SK-N-SH (cell line): ENCODE results near the gene GNG12. TPM values are rescaled to one million over a fixed set of nuclear protein-coding genes. Genes with fewer than 3 reads are reported as not detected.

Experiments
- CTCF ChIA-PET: fragments of 300-600, 350-600 bp; formaldehyde crosslinking; extraction: SDS; loops from one replicate; lab custom pipeline; 2021; lab: Yijun Ruan, JAX
- POLR2A ChIA-PET: fragments of 350-600 bp; sonication (Branson Sonifier 250); formaldehyde crosslinking; extraction: SDS; loops from one replicate; lab custom pipeline; 2020; ENCODE audit warnings: antibody characterized with exemption, inconsistent platforms; lab: Yijun Ruan, JAX
- DNase-seq: peaks from one replicate; pipeline ENCODE4 v3.0.0; 2012
- H2AFZ ChIP-seq: fragments of 200-600 bp; sonication (generic); 2 replicates; pipeline ENCODE4 v1.8.1; 2016; ENCODE audit warnings: antibody characterized with exemption, mild to moderate bottlenecking, low read depth
- H3F3A ChIP-seq: fragments of 200-600 bp; sonication (generic); replicated peaks from 2 replicates; pipeline ENCODE3; 2016; ENCODE audit warnings: antibody characterized with exemption, mild to moderate bottlenecking; ENCODE audit not compliant: insufficient read depth
- H3K27ac ChIP-seq, 2 experiments: fragments of 200-500 bp in 1 of 2; fragments of 200-600 bp in 1 of 2; sonication (Bioruptor generic) in 1 of 2; sonication (generic), shearing (Covaris generic) in 1 of 2; 2 replicates each; pipeline versions ENCODE4 v1.5.1 to v1.6.1; 2014 to 2016; ENCODE audit warnings: low read depth in 2 of 2, inconsistent platforms in 1 of 2, low read length in 1 of 2, mild to moderate bottlenecking in 1 of 2, mixed read lengths in 1 of 2
- H3K27me3 ChIP-seq: fragments of 200-600 bp; sonication (generic), shearing (Covaris generic); 2 replicates; pipeline ENCODE4 v1.6.1; 2016; ENCODE audit warnings: mixed run types; ENCODE audit not compliant: insufficient read depth
- H3K36me3 ChIP-seq, 2 experiments: fragments of 200-500 bp in 1 of 2; fragments of 200-600 bp in 1 of 2; sonication (Bioruptor generic) in 1 of 2; sonication (generic) in 1 of 2; replicated peaks in 1 of 2; 2 replicates each; pipeline versions ENCODE3 to v1.5.1; 2014 to 2016; ENCODE audit warnings: low read length in 1 of 2, mild to moderate bottlenecking in 1 of 2; ENCODE audit not compliant: insufficient read depth in 2 of 2, control insufficient read depth in 1 of 2
- H3K4me1 ChIP-seq, 2 experiments: fragments of 200-500 bp in 1 of 2; fragments of 200-600 bp in 1 of 2; sonication (Bioruptor generic) in 1 of 2; sonication (generic), shearing (Covaris generic) in 1 of 2; 2 replicates each; pipeline versions ENCODE4 v1.5.1 to v1.6.1; 2014 to 2016; ENCODE audit warnings: low read depth in 1 of 2, low read length in 1 of 2, mixed run types in 1 of 2; ENCODE audit not compliant: insufficient read depth in 2 of 2, control insufficient read depth in 1 of 2
- H3K4me2 ChIP-seq: fragments of 200-600 bp; sonication (generic), shearing (Covaris generic); 2 replicates; pipeline ENCODE4 v1.6.1; 2017; ENCODE audit warnings: mixed run types
- H3K4me3 ChIP-seq, 2 experiments: fragments of 200-500 bp in 1 of 2; fragments of 200-600 bp in 1 of 2; sonication (Bioruptor generic) in 1 of 2; sonication (generic), shearing (Covaris generic) in 1 of 2; 2 replicates each; pipeline versions ENCODE4 v1.5.1 to v1.8.1; 2014 to 2016; ENCODE audit warnings: low read depth in 2 of 2, inconsistent platforms in 1 of 2, low read length in 1 of 2, mild to moderate bottlenecking in 1 of 2, mixed read lengths in 1 of 2, moderate library complexity in 1 of 2
- H3K79me2 ChIP-seq: fragments of 200-600 bp; sonication (generic); 2 replicates; pipeline ENCODE4 v1.8.1; 2017; ENCODE audit warnings: mild to moderate bottlenecking; ENCODE audit not compliant: insufficient read depth
- H3K9ac ChIP-seq: fragments of 200-600 bp; sonication (generic); 2 replicates; pipeline ENCODE4 v1.6.1; 2017; ENCODE audit warnings: mixed run types
- H3K9me2 ChIP-seq: fragments of 200-600 bp; sonication (generic); 2 replicates; pipeline ENCODE4 v1.6.1; 2017; ENCODE audit warnings: mixed run types
- H3K9me3 ChIP-seq: fragments of 200-600 bp; sonication (generic); 2 replicates; pipeline ENCODE4 v1.6.1; 2017; ENCODE audit warnings: mixed run types, mild to moderate bottlenecking, moderate library complexity
- H4K20me1 ChIP-seq: fragments of 200-600 bp; sonication (generic); 2 replicates; pipeline ENCODE4 v1.6.1; 2017; ENCODE audit warnings: mild to moderate bottlenecking, mixed run types; ENCODE audit not compliant: insufficient read depth
- ELF1 ChIP-seq: IDR thresholded peaks from 2 replicates; pipeline ENCODE4 v1.4.0; 2012
- EP300 ChIP-seq, 2 experiments: IDR thresholded peaks; 2 replicates each; pipeline versions ENCODE4 v1.4.0 to v1.6.1; 2012; ENCODE audit warnings: borderline replicate concordance in 1 of 2, low read depth in 1 of 2, low read length in 1 of 2
- EZH2phosphoT487 ChIP-seq: fragments of 200-600 bp; sonication (generic); IDR thresholded peaks from 2 replicates; pipeline ENCODE4 v1.6.1; 2017; ENCODE audit warnings: low read depth, mixed run types, mild to moderate bottlenecking, antibody characterized with exemption, moderate library complexity, borderline replicate concordance
- GATA2 ChIP-seq: sonication (generic); formaldehyde crosslinking; IDR thresholded peaks from 2 replicates; pipeline ENCODE4 v1.5.0; 2020; ENCODE audit warnings: mild to moderate bottlenecking, missing genetic modification reagents
- IRF3 ChIP-seq: fragments of 150-350 bp; IDR thresholded peaks from 2 replicates; pipeline ENCODE4 v1.6.1; 2016; ENCODE audit warnings: mild to moderate bottlenecking, low read depth, low read length
- JUND ChIP-seq: IDR thresholded peaks from 2 replicates; pipeline ENCODE4 v1.4.0; 2012
- NRF1 ChIP-seq: IDR thresholded peaks from 2 replicates; pipeline ENCODE4 v1.6.1; 2012; ENCODE audit warnings: low read depth, mild to moderate bottlenecking, low read length
- RAD21 ChIP-seq: IDR thresholded peaks from 2 replicates; pipeline ENCODE4 v1.6.1; 2012; ENCODE audit warnings: mild to moderate bottlenecking, low read length
- REST ChIP-seq: IDR thresholded peaks from 2 replicates; pipeline ENCODE4 v1.6.1; 2012; ENCODE audit warnings: mild to moderate bottlenecking, low read depth, low read length, moderate library complexity
- RFX5 ChIP-seq: IDR thresholded peaks from 2 replicates; pipeline ENCODE4 v1.6.1; 2012; ENCODE audit warnings: mild to moderate bottlenecking, improper control_type of control experiment, low read length
- RXRA ChIP-seq: IDR thresholded peaks from 2 replicates; pipeline ENCODE4 v1.4.0; 2012; ENCODE audit warnings: low read depth, mild to moderate bottlenecking, borderline replicate concordance
- SIN3A ChIP-seq: IDR thresholded peaks from 2 replicates; pipeline ENCODE4 v1.6.1; 2012; ENCODE audit warnings: low read depth, mild to moderate bottlenecking, low read length, moderate library complexity, borderline replicate concordance
- SMC3 ChIP-seq: IDR thresholded peaks from 2 replicates; pipeline ENCODE4 v1.6.1; 2012; ENCODE audit warnings: low read depth, low read length, improper control_type of control experiment
- TAF1 ChIP-seq: IDR thresholded peaks from 2 replicates; pipeline ENCODE4 v1.6.1; 2012; ENCODE audit warnings: low read depth, mild to moderate bottlenecking, low read length, moderate library complexity, borderline replicate concordance
- USF2 ChIP-seq: fragments of 150-350 bp; IDR thresholded peaks from 2 replicates; pipeline ENCODE4 v1.6.1; 2017; ENCODE audit warnings: antibody characterized with exemption, low read length, low read depth, borderline replicate concordance
- WGBS: methylation state at CpG from one replicate; pipeline ENCODE4 v1.1.6; 2017; ENCODE audit warnings: low lambda C conversion rate; 5-methylcytosine and 5-hydroxymethylcytosine counted together
- polyA plus RNA-seq, 3 experiments: library from polyadenylated mRNA; depleted of rRNA; stranded (reverse); fragments of >200 nt; gene quantifications; 2 replicates each; pipeline ENCODE4 v1.2.3, GENCODE V29; 2012

The GNG12 gene
- polyA plus RNA-seq, 1 of the 3 experiments (the other 2 are of a cell fraction): 41.2 TPM

- Histone ChIP-seq H3K4me2 (no peak overlapping the region), H3K27me3 (no peaks in the 10 kb centered on the region), H4K20me1 (peaks cover 90% of the 10 kb centered on the region)
- 91% methylated on average over 4 of the region's 4 CpGs for WGBS
- POLR2A ChIA-PET: no interaction called here
- DNase-seq: no peak
- CTCF ChIA-PET: interaction anchor here (1.2 to 1.5 kb wide), 4 partner anchors 11 to 61 kb away, joined by 3 to 6 read pairs (median 4); no protein-coding TSS in a partner anchor
- no peak for TF ChIP-seq EZH2phosphoT487
- TF ChIP-seq GATA2 (CRISPR knock-in tag): no peak
- TF ChIP-seq IRF3: no peak
- TF ChIP-seq EP300 (IDR thresholded peaks at IDR 0.05; ENCODE audit: borderline replicate concordance in 1 of 2, low read depth in 1 of 2, low read length in 1 of 2): no peak
- TF ChIP-seq, all 33 proteins: peak for 0
- Histone ChIP-seq H3F3A (no peaks in the 10 kb centered on the region), H2AFZ (no peak overlapping the region), H3K36me3 (peaks cover 2 to 34% of the 10 kb centered on the region in 2 experiments), H3K9me2 (no peaks in the 10 kb centered on the region), H3K79me2 (peaks cover 100% of the 10 kb centered on the region), H3K9me3 (no peaks in the 10 kb centered on the region), H3K4me1 (no peaks in the 10 kb centered on the region), H3K27ac (no peak overlapping the region), H3K9ac (no peak overlapping the region), H3K4me3 (no peak overlapping the region)
Measured at GRCh38 chr1:67821263-67821662, 12.0 kb downstream of the GNG12 start.

GRCh38 chr1:67818725-67819301 is 14.5 kb downstream of the GNG12 start:
- Histone ChIP-seq H3K4me3 (no peak overlapping the region), H3F3A (no peaks in the 10 kb centered on the region), H3K9ac (no peak overlapping the region), H3K9me2 (no peaks in the 10 kb centered on the region), H2AFZ (no peak overlapping the region), H3K4me2 (no peak overlapping the region), H3K27me3 (no peaks in the 10 kb centered on the region), H3K9me3 (no peaks in the 10 kb centered on the region), H3K27ac (no peak overlapping the region), H4K20me1 (peaks cover 88% of the 10 kb centered on the region), H3K4me1 (peaks cover 0 to 13% of the 10 kb centered on the region in 2 experiments; a peak in 2 of 4 replicates), H3K36me3 (peaks cover 2 to 29% of the 10 kb centered on the region in 2 experiments), H3K79me2 (peaks cover 100% of the 10 kb centered on the region)
- 89% methylated on average over 8 of the region's 8 CpGs for WGBS
- TF ChIP-seq EP300 (IDR thresholded peaks at IDR 0.05; ENCODE audit: borderline replicate concordance in 1 of 2, low read depth in 1 of 2, low read length in 1 of 2): no peak
- no peak for TF ChIP-seq JUND
- TF ChIP-seq SIN3A: no peak
- no peak for TF ChIP-seq NRF1
- no peak for TF ChIP-seq ELF1
- no peak for DNase-seq
- ChIA-PET POLR2A (no interaction called here), CTCF (interaction anchor here (0.7 kb wide), 1 partner anchor 35 kb away, joined by 3 read pairs; no protein-coding TSS in a partner anchor)

GRCh38 chr1:67818162-67818561 is 15.1 kb downstream of the GNG12 start:
- ChIA-PET CTCF (interaction anchor here (0.7 kb wide), 1 partner anchor 36 kb away, joined by 3 read pairs; no protein-coding TSS in a partner anchor), POLR2A (no interaction called here)
- H3K9me3 ChIP-seq: no peaks in the 10 kb centered on the region
- H3K4me2 ChIP-seq: no peak overlapping the region
- H3K36me3 ChIP-seq: peaks cover 2 to 26% of the 10 kb centered on the region in 2 experiments
- no peak overlapping the region for H3K27ac ChIP-seq
- no peaks in the 10 kb centered on the region for H3K27me3 ChIP-seq
- peaks cover 85% of the 10 kb centered on the region for H4K20me1 ChIP-seq
- no peaks in the 10 kb centered on the region for H3K9me2 ChIP-seq
- H3K79me2 ChIP-seq: peaks cover 100% of the 10 kb centered on the region
- H2AFZ ChIP-seq: no peak overlapping the region
- no peaks in the 10 kb centered on the region for H3F3A ChIP-seq
- H3K4me1 ChIP-seq: peaks cover 0 to 13% of the 10 kb centered on the region in 2 experiments; a peak in 2 of 4 replicates
- H3K4me3 ChIP-seq: no peak overlapping the region
- H3K9ac ChIP-seq: no peak overlapping the region
- WGBS: 100% methylated on average over 1 of the region's 1 CpG
- no peak for DNase-seq
- TF ChIP-seq RXRA (no peak), RFX5 (no peak), USF2 (no peak), TAF1 (no peak), REST (no peak), SMC3 (no peak), RAD21 (no peak), GATA2 (CRISPR knock-in tag) (no peak), EP300 (IDR thresholded peaks at IDR 0.05; ENCODE audit: borderline replicate concordance in 1 of 2, low read depth in 1 of 2, low read length in 1 of 2) (no peak)
